OCI-LY3 (cell line): ENCODE results near the gene WLS.

Experiments
- H2AFZ ChIP-seq: fragments of 200-600, 300-600 bp; shearing (Covaris generic); 2 replicates; pipeline ENCODE4 v1.6.0; 2014; ENCODE audit warnings: antibody characterized with exemption, low read depth, low read length
- H3K27ac ChIP-seq: fragments of 200-600, 300-600 bp; sonication (generic); 2 replicates; pipeline ENCODE4 v1.5.1; 2014; ENCODE audit warnings: mild to moderate bottlenecking, low read length, moderate library complexity, mixed read lengths
- H3K27me3 ChIP-seq: fragments of 200-600, 300-600 bp; sonication (generic); 2 replicates; pipeline ENCODE4 v1.6.1; 2014; ENCODE audit warnings: low read depth, low read length, mixed read lengths
- H3K36me3 ChIP-seq: fragments of 200-600, 300-600 bp; sonication (generic); replicated peaks from 2 replicates; pipeline ENCODE3; 2014; ENCODE audit warnings: low read depth, low read length, mixed read lengths
- H3K4me1 ChIP-seq: fragments of 300-600, 200-600 bp; sonication (generic); 2 replicates; pipeline ENCODE4 v1.6.1; 2014; ENCODE audit warnings: low read length, mixed read lengths
- H3K4me2 ChIP-seq: fragments of 200-600, 300-600 bp; sonication (generic); 2 replicates; pipeline ENCODE4 v1.6.1; 2014; ENCODE audit warnings: low read length, mixed read lengths
- H3K4me3 ChIP-seq: fragments of 300-600, 200-600 bp; sonication (generic); 2 replicates; pipeline ENCODE4 v1.5.1; 2014; ENCODE audit warnings: antibody characterized with exemption, mild to moderate bottlenecking, low read length, moderate library complexity
- H3K79me2 ChIP-seq: fragments of 300-600, 200-600 bp; shearing (Covaris generic); 2 replicates; pipeline ENCODE4 v1.6.1; 2014; ENCODE audit warnings: mild to moderate bottlenecking, low read length, mixed read lengths
- H3K9ac ChIP-seq: fragments of 300-600, 200-600 bp; shearing (Covaris generic); 2 replicates; pipeline ENCODE4 v1.6.0; 2014; ENCODE audit warnings: mild to moderate bottlenecking, low read length, moderate library complexity
- H3K9me3 ChIP-seq: fragments of 200-600, 300-600 bp; shearing (Covaris generic); 2 replicates; pipeline ENCODE4 v1.6.1; 2014; ENCODE audit warnings: low read length, mixed read lengths; ENCODE audit not compliant: insufficient read depth
- H4K20me1 ChIP-seq: fragments of 200-600, 300-600 bp; sonication (generic); 2 replicates; pipeline ENCODE4 v1.6.1; 2016; ENCODE audit warnings: low read length, mixed read lengths; ENCODE audit not compliant: insufficient read depth
- CTCF ChIP-seq: fragments of 200-600, 300-600 bp; sonication (generic); IDR thresholded peaks from 2 replicates; pipeline ENCODE4 v1.5.1; 2014; ENCODE audit warnings: antibody characterized with exemption, low read length, low read depth
- EZH2phosphoT487 ChIP-seq: fragments of 200-600 bp; shearing (Covaris generic); IDR thresholded peaks from 2 replicates; pipeline ENCODE4 v1.6.1; 2018; ENCODE audit warnings: antibody characterized with exemption, mixed run types, low read depth

Gene WLS

GRCh38 chr1:68157416-68157815, 74.9 kb downstream of the WLS start:
- Histone ChIP-seq H3K36me3 (no peaks in the 10 kb centered on the region), H3K27ac (no peak overlapping the region), H3K79me2 (no peaks in the 10 kb centered on the region), H3K4me3 (no peak overlapping the region), H3K4me2 (no peak overlapping the region), H2AFZ (no peak overlapping the region), H3K9me3 (no peaks in the 10 kb centered on the region), H3K9ac (no peak overlapping the region), H3K27me3 (no peaks in the 10 kb centered on the region; the same call in 1 of the 2 replicates), H3K4me1 (peaks cover 7% of the 10 kb centered on the region), H4K20me1 (no peaks in the 10 kb centered on the region)
- no peak for TF ChIP-seq CTCF

- Histone ChIP-seq H3K79me2 (no peaks in the 10 kb centered on the region), H3K4me3 (no peak overlapping the region), H3K9ac (no peak overlapping the region), H3K4me2 (no peak overlapping the region), H3K4me1 (no peaks in the 10 kb centered on the region), H3K27me3 (no peaks in the 10 kb centered on the region; the same call in 1 of the 2 replicates), H3K9me3 (no peaks in the 10 kb centered on the region), H4K20me1 (no peaks in the 10 kb centered on the region), H2AFZ (no peak overlapping the region), H3K27ac (no peak overlapping the region), H3K36me3 (no peaks in the 10 kb centered on the region)
- no peak for TF ChIP-seq CTCF
Measured at GRCh38 chr1:68151690-68152089, 80.6 kb downstream of the WLS start.

- no peak overlapping the region for H3K4me2 ChIP-seq
- H4K20me1 ChIP-seq: no peaks in the 10 kb centered on the region
- H3K27me3 ChIP-seq: no peaks in the 10 kb centered on the region; the same call in 1 of the 2 replicates
- H3K79me2 ChIP-seq: no peaks in the 10 kb centered on the region
- TF ChIP-seq CTCF (no peak), EZH2phosphoT487 (no peak)
- no peaks in the 10 kb centered on the region for H3K36me3 ChIP-seq
- no peaks in the 10 kb centered on the region for H3K4me1 ChIP-seq
- H3K4me3 ChIP-seq: no peak overlapping the region
- no peaks in the 10 kb centered on the region for H3K9me3 ChIP-seq
- no peak overlapping the region for H3K27ac ChIP-seq
- H3K9ac ChIP-seq: no peak overlapping the region
- no peak overlapping the region for H2AFZ ChIP-seq
Measured at GRCh38 chr1:68149907-68150306, 82.4 kb downstream of the WLS start.

- Histone ChIP-seq H3K36me3 (no peaks in the 10 kb centered on the region), H3K4me1 (no peaks in the 10 kb centered on the region)
Measured at GRCh38 chr1:68149110-68149798, 83.1 kb downstream of the WLS start.

More at GRCh38 chr1:68149110-68149798, 83.1 kb downstream of the WLS start:
- no peaks in the 10 kb centered on the region for H3K9me3 ChIP-seq
- H3K9ac ChIP-seq: no peak overlapping the region
- no peaks in the 10 kb centered on the region for H3K79me2 ChIP-seq
- no peak overlapping the region for H2AFZ ChIP-seq
- no peaks in the 10 kb centered on the region for H4K20me1 ChIP-seq
- H3K4me2 ChIP-seq: no peak overlapping the region
- H3K27me3 ChIP-seq: no peaks in the 10 kb centered on the region; the same call in 1 of the 2 replicates
- no peak for TF ChIP-seq CTCF
- TF ChIP-seq EZH2phosphoT487: no peak
- no peak overlapping the region for H3K27ac ChIP-seq
- H3K4me3 ChIP-seq: no peak overlapping the region
